Neural cell (in vitro differentiated cells): Measurements from ENCODE around the gene RFX2. TPM values are rescaled to one million over a fixed set of nuclear protein-coding genes. Genes with fewer than 3 reads are reported as not detected.

Source experiments
- H2AFZ ChIP-seq: fragments of 200-600, 300-800 bp; sonication (generic), shearing (Covaris generic); 2 replicates; pipeline ENCODE4 v1.6.0; 2014; ENCODE audit warnings: low read depth, mild to moderate bottlenecking, antibody characterized with exemption, low read length, moderate library complexity
- H3F3A ChIP-seq: fragments of 200-600 bp; shearing (Covaris generic); 2 replicates; pipeline ENCODE4 v1.6.1; 2016; ENCODE audit warnings: mild to moderate bottlenecking, moderate library complexity, mixed read lengths, antibody characterized with exemption, low read length; ENCODE audit not compliant: insufficient read depth, poor library complexity, severe bottlenecking
- H3K27ac ChIP-seq: fragments of 200-600, 300-800 bp; sonication (generic), shearing (Covaris generic); 2 replicates; pipeline ENCODE4 v1.5.1; 2014; ENCODE audit warnings: mild to moderate bottlenecking, low read length, moderate library complexity
- H3K27me3 ChIP-seq: fragments of 300-800, 200-600 bp; sonication (generic), shearing (Covaris generic); 2 replicates; pipeline ENCODE4 v1.6.0; 2014; ENCODE audit warnings: mild to moderate bottlenecking, low read depth, low read length, moderate library complexity; ENCODE audit not compliant: insufficient read depth
- H3K36me3 ChIP-seq: fragments of 300-800, 200-600 bp; sonication (generic), shearing (Covaris generic); 2 replicates; pipeline ENCODE4 v1.5.1; 2014; ENCODE audit warnings: mild to moderate bottlenecking, antibody characterized with exemption, low read length, moderate library complexity; ENCODE audit not compliant: insufficient read depth
- H3K4me2 ChIP-seq: fragments of 300-800, 200-600 bp; sonication (generic), shearing (Covaris generic); 2 replicates; pipeline ENCODE4 v1.6.0; 2014; ENCODE audit warnings: mild to moderate bottlenecking, low read length
- H3K4me3 ChIP-seq: fragments of 300-800, 200-600 bp; sonication (generic), shearing (Covaris generic); 2 replicates; pipeline ENCODE4 v1.5.1; 2014; ENCODE audit warnings: mild to moderate bottlenecking, low read length, moderate library complexity
- H3K79me2 ChIP-seq: fragments of 200-600 bp; shearing (Covaris generic); replicated peaks from 2 replicates; pipeline ENCODE4 v1.6.0; 2014; ENCODE audit warnings: mild to moderate bottlenecking, low read length, moderate library complexity; ENCODE audit not compliant: insufficient read depth
- H3K9ac ChIP-seq: fragments of 300-800, 200-600 bp; sonication (generic), shearing (Covaris generic); 2 replicates; pipeline ENCODE4 v1.6.1; 2016; ENCODE audit warnings: mild to moderate bottlenecking, low read length, mixed read lengths
- H3K9me2 ChIP-seq: fragments of 200-600 bp; shearing (Covaris generic); 2 replicates; pipeline ENCODE4 v1.6.1; 2016; ENCODE audit warnings: mild to moderate bottlenecking, low read length, mixed read lengths; ENCODE audit not compliant: insufficient read depth
- H3K9me3 ChIP-seq: fragments of 200-600, 300-800 bp; sonication (generic), shearing (Covaris generic); 2 replicates; pipeline ENCODE4 v1.6.1; 2016; ENCODE audit warnings: mild to moderate bottlenecking, mixed run types, low read length, moderate library complexity, mixed read lengths
- H4K20me1 ChIP-seq: fragments of 200-600 bp; shearing (Covaris generic); 2 replicates; pipeline ENCODE4 v1.6.1; 2016; ENCODE audit warnings: mild to moderate bottlenecking, mixed run types; ENCODE audit not compliant: insufficient read depth
- EP300 ChIP-seq: fragments of 450-650 bp; conservative IDR thresholded peaks from 2 replicates; pipeline ENCODE4 v1.6.1; 2014; ENCODE audit warnings: antibody characterized with exemption, mild to moderate bottlenecking, moderate library complexity; ENCODE audit not compliant: poor library complexity, severe bottlenecking
- EZH2 ChIP-seq: fragments of 200-600, 300-800 bp; shearing (Covaris generic), sonication (generic); IDR thresholded peaks from 2 replicates; pipeline ENCODE4 v1.6.1; 2014; ENCODE audit warnings: antibody characterized with exemption, low read length, borderline replicate concordance, mild to moderate bottlenecking; ENCODE audit not compliant: insufficient read depth, poor library complexity, severe bottlenecking
- MXI1 ChIP-seq: fragments of 450-650 bp; conservative IDR thresholded peaks from 2 replicates; pipeline ENCODE4 v1.6.1; 2014; ENCODE audit warnings: antibody characterized with exemption, mild to moderate bottlenecking; ENCODE audit not compliant: poor library complexity, severe bottlenecking
- POLR2AphosphoS5 ChIP-seq: IDR thresholded peaks from 2 replicates; pipeline ENCODE4 v1.6.1; 2012
- RAD21 ChIP-seq: fragments of 450-650 bp; conservative IDR thresholded peaks from 2 replicates; pipeline ENCODE4 v1.6.1; 2014; ENCODE audit warnings: antibody characterized with exemption, mild to moderate bottlenecking, moderate library complexity
- SMC3 ChIP-seq: fragments of 450-650 bp; conservative IDR thresholded peaks from 2 replicates; pipeline ENCODE4 v1.6.1; 2014; ENCODE audit warnings: antibody characterized with exemption, mild to moderate bottlenecking, moderate library complexity; ENCODE audit not compliant: poor library complexity
- TAF1 ChIP-seq: IDR thresholded peaks from 2 replicates; pipeline ENCODE4 v1.6.1; 2012; ENCODE audit warnings: low read depth
- polyA plus RNA-seq: library from polyadenylated mRNA; depleted of rRNA; stranded (reverse); fragments of >200 nt; gene quantifications from 2 replicates; pipeline ENCODE4 v1.2.3, GENCODE V29; 2014
- TF ChIP-seq, protein P1 (sequence below): fragments of 450-650 bp; IDR thresholded peaks from 2 replicates; pipeline ENCODE4 v1.5.1; 2014; ENCODE audit warnings: antibody characterized with exemption, mild to moderate bottlenecking, moderate library complexity; ENCODE audit not compliant: poor library complexity, severe bottlenecking
- TF ChIP-seq, protein P2 (sequence below): IDR thresholded peaks from 2 replicates; pipeline ENCODE4 v1.6.1; 2012; ENCODE audit warnings: borderline replicate concordance

RFX2 gene
- polyA plus RNA-seq, 1 donor from 2014 or later, result 0.69 TPM

DNA sequence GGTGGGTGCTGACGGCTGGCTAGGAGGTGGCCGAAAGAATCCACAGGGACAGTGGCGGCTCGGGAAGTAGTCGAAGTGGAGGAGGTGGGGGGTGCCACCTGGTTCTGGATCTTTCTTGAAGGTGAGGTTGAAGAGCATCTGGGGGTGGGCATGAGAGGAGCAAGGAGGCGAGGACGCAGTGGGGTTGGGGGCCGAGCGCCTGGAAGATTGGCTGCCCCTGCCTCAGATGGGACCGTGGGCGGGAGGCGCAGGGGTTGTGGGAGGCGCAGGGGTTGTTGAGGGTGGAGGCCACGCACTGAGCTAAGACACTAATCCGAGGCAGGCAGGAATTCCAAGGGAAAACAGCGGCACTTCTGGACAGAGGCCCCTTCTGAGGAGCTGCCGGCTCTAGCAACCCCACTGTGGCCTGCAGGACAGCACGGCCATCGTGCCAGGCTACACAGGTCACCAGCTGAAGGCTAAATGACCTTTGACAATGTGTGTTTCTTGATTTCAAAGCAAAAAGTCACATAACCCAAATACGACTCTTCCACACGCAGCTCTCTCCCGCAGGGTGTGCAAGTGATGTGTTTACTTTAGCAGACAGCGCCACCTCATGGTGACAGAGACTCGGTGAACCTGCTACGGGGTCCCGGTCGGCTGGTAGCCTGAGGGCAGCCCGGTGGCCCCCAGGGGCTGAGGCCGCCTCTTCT, 88.3 kb downstream of the RFX2 start:
- Histone ChIP-seq H3K4me3 (no peak overlapping the region), H3K79me2 (no peaks in the 10 kb centered on the region), H2AFZ (no peak overlapping the region), H4K20me1 (no peaks in the 10 kb centered on the region), H3K36me3 (no peaks in the 10 kb centered on the region), H3K9me2 (no peaks in the 10 kb centered on the region), H3F3A (no peaks in the 10 kb centered on the region), H3K27ac (no peak overlapping the region), H3K27me3 (no peaks in the 10 kb centered on the region), H3K9me3 (no peaks in the 10 kb centered on the region), H3K4me2 (no peak overlapping the region), H3K9ac (peak overlapping the region; percentile 5)
- TF ChIP-seq SMC3 (peak; percentile 82), TAF1 (no peak), MXI1 (no peak), EP300 (no peak), RAD21 (peak; percentile 83), POLR2AphosphoS5 (no peak), EZH2 (no peak)
- TF ChIP-seq, protein P1, sequence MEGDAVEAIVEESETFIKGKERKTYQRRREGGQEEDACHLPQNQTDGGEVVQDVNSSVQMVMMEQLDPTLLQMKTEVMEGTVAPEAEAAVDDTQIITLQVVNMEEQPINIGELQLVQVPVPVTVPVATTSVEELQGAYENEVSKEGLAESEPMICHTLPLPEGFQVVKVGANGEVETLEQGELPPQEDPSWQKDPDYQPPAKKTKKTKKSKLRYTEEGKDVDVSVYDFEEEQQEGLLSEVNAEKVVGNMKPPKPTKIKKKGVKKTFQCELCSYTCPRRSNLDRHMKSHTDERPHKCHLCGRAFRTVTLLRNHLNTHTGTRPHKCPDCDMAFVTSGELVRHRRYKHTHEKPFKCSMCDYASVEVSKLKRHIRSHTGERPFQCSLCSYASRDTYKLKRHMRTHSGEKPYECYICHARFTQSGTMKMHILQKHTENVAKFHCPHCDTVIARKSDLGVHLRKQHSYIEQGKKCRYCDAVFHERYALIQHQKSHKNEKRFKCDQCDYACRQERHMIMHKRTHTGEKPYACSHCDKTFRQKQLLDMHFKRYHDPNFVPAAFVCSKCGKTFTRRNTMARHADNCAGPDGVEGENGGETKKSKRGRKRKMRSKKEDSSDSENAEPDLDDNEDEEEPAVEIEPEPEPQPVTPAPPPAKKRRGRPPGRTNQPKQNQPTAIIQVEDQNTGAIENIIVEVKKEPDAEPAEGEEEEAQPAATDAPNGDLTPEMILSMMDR, result peak; percentile 85
- TF ChIP-seq, protein P2, sequence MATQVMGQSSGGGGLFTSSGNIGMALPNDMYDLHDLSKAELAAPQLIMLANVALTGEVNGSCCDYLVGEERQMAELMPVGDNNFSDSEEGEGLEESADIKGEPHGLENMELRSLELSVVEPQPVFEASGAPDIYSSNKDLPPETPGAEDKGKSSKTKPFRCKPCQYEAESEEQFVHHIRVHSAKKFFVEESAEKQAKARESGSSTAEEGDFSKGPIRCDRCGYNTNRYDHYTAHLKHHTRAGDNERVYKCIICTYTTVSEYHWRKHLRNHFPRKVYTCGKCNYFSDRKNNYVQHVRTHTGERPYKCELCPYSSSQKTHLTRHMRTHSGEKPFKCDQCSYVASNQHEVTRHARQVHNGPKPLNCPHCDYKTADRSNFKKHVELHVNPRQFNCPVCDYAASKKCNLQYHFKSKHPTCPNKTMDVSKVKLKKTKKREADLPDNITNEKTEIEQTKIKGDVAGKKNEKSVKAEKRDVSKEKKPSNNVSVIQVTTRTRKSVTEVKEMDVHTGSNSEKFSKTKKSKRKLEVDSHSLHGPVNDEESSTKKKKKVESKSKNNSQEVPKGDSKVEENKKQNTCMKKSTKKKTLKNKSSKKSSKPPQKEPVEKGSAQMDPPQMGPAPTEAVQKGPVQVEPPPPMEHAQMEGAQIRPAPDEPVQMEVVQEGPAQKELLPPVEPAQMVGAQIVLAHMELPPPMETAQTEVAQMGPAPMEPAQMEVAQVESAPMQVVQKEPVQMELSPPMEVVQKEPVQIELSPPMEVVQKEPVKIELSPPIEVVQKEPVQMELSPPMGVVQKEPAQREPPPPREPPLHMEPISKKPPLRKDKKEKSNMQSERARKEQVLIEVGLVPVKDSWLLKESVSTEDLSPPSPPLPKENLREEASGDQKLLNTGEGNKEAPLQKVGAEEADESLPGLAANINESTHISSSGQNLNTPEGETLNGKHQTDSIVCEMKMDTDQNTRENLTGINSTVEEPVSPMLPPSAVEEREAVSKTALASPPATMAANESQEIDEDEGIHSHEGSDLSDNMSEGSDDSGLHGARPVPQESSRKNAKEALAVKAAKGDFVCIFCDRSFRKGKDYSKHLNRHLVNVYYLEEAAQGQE, result no peak

GRCh38 chr19:6020972-6021805, 89.1 kb downstream of the RFX2 start:
- Histone ChIP-seq H3K27ac (no peak overlapping the region), H3K36me3 (no peaks in the 10 kb centered on the region), H3K9me3 (no peaks in the 10 kb centered on the region), H3K4me2 (no peak overlapping the region), H2AFZ (no peak overlapping the region), H3K27me3 (no peaks in the 10 kb centered on the region), H3K9me2 (no peaks in the 10 kb centered on the region), H4K20me1 (no peaks in the 10 kb centered on the region), H3K4me3 (no peak overlapping the region), H3F3A (no peaks in the 10 kb centered on the region), H3K79me2 (no peaks in the 10 kb centered on the region), H3K9ac (no peak overlapping the region)
- no peak for TF ChIP-seq TAF1
- TF ChIP-seq POLR2AphosphoS5, result no peak
- TF ChIP-seq RAD21, result no peak
- no peak for TF ChIP-seq SMC3
- TF ChIP-seq EP300, result no peak
- TF ChIP-seq, protein P1, result no peak
- no peak for TF ChIP-seq MXI1
- TF ChIP-seq, protein P2, result no peak
- TF ChIP-seq EZH2, result no peak
